GM12892 (cell line): ENCODE measurements around the gene SMC4.

Source experiments
- POLR2A ChIP-seq: IDR thresholded peaks from 2 replicates; pipeline ENCODE4 v1.6.1; 2011; ENCODE audit warnings: low read depth, low read length, control low read depth
- POLR2AphosphoS5 ChIP-seq: IDR thresholded peaks from 2 replicates; pipeline ENCODE4 v1.6.1; 2011; ENCODE audit warnings: low read depth, low read length, control low read depth

DNA sequence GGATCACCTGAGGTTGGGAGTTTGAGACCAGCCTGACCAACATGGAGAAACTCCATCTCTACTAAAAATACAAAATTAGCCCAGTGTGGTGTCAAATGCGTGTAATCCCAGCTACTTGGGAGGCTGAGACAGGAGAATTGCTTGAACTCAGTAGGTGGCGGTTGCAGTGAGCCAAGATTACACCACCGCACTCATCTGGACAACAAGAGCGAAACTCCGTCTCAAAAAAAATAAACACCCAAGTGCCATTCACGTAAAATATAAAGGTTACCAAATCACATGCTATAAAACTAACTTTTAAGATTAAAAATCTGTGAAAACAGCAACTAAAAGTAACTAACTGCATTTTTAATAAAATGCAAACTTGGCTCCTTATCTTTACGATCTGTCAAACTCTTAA lies 41.2 kb downstream of the SMC4 start:
- TF ChIP-seq POLR2A (no peak), POLR2AphosphoS5 (no peak)
